GM19324 (cell line): ENCODE measurements around the gene VWA8.
"Not testable (repeated sequence)": the region's sequence is repeated elsewhere in the genome, so short reads cannot be mapped to it uniquely, and the experiment has no call there.

Experiments used
- ATAC-seq: cut with Tn5 transposase; IDR thresholded peaks from one replicate; pipeline ENCODE4 v1.9.1; 2021; ENCODE audit warnings: mild to moderate bottlenecking, moderate library complexity; ENCODE audit not compliant: unreplicated experiment, low FRiP score

Gene VWA8

GRCh38 chr13:41970022-41970421 lies 9.1 kb upstream of the VWA8 start:
- no peak for ATAC-seq

- ATAC-seq, result no peak
These were observed 8.2 kb upstream of the VWA8 start for GRCh38 chr13:41969072-41969471.

- no peak for ATAC-seq
These were observed 5.8 kb upstream of the VWA8 start for GRCh38 chr13:41966671-41967070.

GRCh38 chr13:41962994-41963393 lies 2.1 kb upstream of the VWA8 start:
- ATAC-seq, result no peak

- no peak for ATAC-seq
These were observed 504 bp upstream of the VWA8 start for GRCh38 chr13:41961466-41961760.

GRCh38 chr13:41960211-41960636 lies 685 bp downstream of the VWA8 start:
- ATAC-seq, result no peak

GRCh38 chr13:41956272-41956671 lies 4.6 kb downstream of the VWA8 start:
- no peak for ATAC-seq

- no peak for ATAC-seq
These were observed 5.3 kb downstream of the VWA8 start for GRCh38 chr13:41955605-41956004.

- no peak for ATAC-seq
These were observed 6.7 kb downstream of the VWA8 start for GRCh38 chr13:41954226-41954625.

GRCh38 chr13:41952749-41953148 lies 8.2 kb downstream of the VWA8 start:
- no peak for ATAC-seq

GRCh38 chr13:41949104-41949503 lies 11.8 kb downstream of the VWA8 start:
- not testable (repeated sequence) for ATAC-seq

- ATAC-seq, result no peak
These were observed 15.0 kb downstream of the VWA8 start for GRCh38 chr13:41945926-41946325.

- no peak for ATAC-seq
These were observed 16.1 kb downstream of the VWA8 start for GRCh38 chr13:41944635-41945397.

GRCh38 chr13:41944229-41944628 lies 16.7 kb downstream of the VWA8 start:
- ATAC-seq, result no peak

GRCh38 chr13:41942462-41943094 lies 18.3 kb downstream of the VWA8 start:
- no peak for ATAC-seq

GRCh38 chr13:41941174-41941573 lies 19.7 kb downstream of the VWA8 start:
- no peak for ATAC-seq

- ATAC-seq, result no peak
These were observed 21.5 kb downstream of the VWA8 start for GRCh38 chr13:41939398-41939797.

- ATAC-seq, result no peak
These were observed 22.0 kb downstream of the VWA8 start for GRCh38 chr13:41938918-41939317.

GRCh38 chr13:41937388-41937787 lies 23.5 kb downstream of the VWA8 start:
- no peak for ATAC-seq

GRCh38 chr13:41935501-41935900 lies 25.4 kb downstream of the VWA8 start:
- ATAC-seq, result no peak

GRCh38 chr13:41934994-41935393 lies 25.9 kb downstream of the VWA8 start:
- ATAC-seq, result no peak

GRCh38 chr13:41934120-41934519 lies 26.8 kb downstream of the VWA8 start:
- ATAC-seq, result no peak
